Activated CD4-positive, alpha-beta T cell treated with anti-CD3 and anti-CD28 coated beads, Interleukin-2, amount 50 U/mL, for 4 hours (primary cell): ENCODE data around the gene FBLN2.

Experiments
- DNase-seq, 2 experiments: peaks; one replicate each; pipeline ENCODE4 v3.0.0-alpha.2; 2020

FBLN2 gene

DNA sequence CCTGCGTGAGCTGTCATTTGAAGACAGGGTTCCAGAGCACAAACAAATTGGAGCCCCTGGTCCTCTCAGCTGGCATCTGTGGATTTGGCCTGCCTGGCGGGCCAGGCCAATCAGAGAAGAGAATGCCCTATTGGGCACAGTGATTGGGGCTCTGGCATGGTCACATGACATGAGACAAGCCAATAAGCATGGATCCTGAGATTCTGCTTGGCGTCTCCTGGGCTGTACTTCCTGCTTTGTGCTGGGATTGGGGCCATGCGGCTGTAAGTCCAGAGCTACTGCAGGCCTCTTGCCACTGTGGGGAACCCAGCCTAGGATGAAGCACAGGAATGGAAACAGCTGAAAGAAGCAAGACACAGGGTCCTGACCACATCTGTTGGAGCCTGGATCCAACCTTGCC is 121.4 kb downstream of the FBLN2 start:
- no peak for DNase-seq

DNA sequence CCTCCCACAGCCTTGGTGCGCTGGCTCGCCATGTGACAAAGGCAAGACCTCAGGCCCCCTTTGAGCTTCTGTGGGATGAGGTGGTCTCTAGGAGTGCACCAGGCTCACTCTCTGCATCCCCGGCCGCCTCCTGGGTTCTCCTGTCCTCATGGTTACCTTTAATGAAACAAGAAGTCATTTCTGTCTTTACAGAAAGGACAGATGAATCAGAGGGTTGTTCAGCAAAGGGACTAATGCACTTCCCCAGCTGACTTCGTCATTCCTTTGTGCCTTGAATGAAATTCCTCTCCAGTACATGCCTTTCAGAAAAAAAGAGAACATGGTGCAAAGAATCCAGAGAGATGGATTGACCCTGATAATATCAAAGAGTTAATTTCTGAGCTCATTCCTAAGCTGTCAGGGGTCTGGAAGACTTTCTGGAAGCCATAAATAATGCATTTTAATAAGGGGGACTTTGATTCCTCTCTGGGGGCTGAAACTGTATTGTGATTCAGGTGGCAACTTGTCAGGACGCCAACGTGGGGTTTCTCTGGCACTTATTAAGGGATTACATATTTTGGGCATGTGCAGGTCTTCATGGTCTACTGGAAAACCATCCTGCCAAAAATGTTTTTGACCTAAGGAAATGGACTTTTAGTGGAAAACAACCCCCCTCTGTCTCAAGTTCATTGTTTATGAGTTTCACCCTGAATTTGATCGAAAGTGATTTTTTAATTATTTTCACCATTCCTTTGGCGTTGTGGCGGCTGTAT is 122.7 kb downstream of the FBLN2 start:
- no peak for DNase-seq

DNA sequence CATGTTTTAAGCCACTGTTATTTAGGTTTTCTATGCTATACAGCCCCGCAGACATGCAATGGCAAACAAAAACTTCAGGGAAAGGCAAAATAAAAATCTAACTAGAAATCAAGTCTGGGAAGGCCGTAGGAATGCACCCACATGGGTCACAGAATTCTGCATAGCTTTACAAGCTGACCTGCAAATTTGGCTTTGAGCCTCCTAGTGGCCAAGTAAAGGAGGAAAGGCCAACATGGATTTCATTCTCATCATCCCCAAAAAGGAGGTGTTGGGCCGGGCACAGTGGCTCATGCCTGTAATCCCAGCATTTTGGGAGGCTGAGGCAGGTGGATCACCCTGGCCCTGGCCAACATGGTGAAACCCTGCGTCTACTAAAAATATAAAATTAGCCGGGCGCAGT is 124.3 kb downstream of the FBLN2 start:
- DNase-seq = no peak

DNA sequence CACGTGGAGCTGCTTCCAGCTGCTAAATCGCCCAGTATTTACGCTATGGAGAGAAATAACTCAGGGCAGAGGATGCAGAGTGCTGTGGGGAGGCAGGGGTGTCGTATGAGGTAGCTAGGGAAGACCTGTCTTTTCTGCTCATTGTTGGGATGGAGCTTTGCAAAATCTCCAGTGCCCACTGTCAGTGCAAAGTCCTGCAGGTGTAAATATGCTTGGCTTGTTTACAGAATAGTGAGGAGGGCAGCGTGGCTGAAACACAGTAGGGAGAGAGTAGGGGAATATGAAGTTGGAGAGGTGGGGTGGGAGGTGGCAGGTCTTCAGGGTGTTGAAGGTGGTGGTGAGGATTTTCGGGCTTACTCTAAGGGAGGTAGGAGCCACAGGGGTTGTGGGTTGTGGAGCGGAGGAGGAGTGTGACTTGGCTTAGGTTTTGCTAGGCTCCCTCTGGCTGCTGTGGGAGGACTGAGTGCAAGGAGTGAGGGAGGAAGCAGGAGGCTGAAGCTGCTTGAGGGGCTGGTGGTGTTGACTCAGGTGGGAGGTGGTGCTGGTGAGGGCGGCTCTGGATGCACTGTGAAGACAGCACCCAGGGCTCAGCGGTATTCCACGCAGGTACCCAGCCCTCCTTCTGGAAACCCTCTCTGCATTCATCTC is 125.7 kb downstream of the FBLN2 start:
- no peak for DNase-seq

DNA sequence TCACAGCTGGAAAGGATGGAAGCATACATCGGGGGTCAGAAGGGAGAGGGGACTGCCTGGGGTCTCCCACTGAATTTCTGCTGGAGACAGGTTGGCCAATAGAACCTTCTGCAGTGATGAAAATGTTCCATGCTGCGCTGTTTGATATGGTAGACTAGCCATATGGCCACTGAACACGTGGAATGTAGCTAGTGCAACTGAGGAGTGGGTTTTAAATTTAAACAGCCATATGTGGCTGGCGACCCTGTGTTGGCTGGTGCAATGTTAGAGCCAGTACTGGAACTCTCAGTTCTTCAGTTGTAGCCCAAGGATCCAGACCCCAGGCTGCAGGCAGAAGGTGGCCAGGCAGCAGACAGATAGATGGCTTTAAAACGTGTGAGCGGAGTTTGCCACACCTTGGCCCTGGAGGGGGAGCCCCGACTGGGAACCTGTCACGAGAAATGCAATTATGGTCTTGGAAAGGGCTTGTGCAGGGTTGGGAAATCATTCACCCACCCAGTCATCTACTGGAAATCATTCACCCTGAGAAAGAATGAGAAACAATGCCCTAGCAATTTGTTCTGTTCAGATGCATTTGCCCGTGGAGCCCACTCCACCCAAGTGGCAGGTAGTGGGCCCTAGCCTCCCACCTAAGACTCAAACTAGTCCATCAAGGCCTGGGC is 127.6 kb downstream of the FBLN2 start:
- no peak for DNase-seq

DNA sequence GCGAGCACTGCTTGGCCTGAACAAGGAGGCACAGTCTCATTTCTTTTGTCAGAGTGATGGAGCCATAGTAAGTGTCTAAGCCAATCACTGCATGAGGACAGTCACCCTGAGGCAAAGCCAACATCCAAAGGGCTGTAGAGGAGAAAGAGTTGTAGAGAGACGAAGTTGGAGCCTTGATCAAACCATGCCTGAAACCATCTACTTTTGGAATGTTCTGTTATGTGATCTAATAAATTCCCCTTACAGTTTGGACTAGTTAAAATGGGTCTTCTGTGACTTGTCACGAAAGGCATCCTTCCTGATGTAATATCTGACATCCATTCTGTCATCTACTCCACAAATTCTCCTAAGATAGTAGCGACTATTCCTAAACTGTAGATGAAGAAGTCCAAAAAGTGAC is 128.3 kb downstream of the FBLN2 start:
- DNase-seq = no peak

DNA sequence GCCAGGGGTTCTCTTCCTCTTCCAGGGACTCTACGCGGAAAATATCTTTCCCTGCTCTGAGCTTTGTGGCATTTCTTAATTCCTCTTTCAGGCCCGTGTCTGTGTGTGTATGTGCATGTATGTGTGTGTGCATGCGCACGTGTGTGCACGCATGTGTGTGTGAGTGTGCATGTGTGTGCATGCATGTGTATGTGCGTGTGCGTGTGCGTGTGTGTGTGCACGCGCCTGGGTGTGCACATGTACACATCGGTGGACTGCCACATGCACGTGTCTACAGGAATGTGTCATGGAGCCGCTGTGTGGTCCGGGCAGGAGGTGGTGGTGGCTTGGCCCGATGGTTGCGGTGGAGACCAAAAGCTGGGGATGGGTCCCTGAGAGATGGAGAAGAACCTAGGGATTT is 133.0 kb downstream of the FBLN2 start:
- DNase-seq = no peak

DNA sequence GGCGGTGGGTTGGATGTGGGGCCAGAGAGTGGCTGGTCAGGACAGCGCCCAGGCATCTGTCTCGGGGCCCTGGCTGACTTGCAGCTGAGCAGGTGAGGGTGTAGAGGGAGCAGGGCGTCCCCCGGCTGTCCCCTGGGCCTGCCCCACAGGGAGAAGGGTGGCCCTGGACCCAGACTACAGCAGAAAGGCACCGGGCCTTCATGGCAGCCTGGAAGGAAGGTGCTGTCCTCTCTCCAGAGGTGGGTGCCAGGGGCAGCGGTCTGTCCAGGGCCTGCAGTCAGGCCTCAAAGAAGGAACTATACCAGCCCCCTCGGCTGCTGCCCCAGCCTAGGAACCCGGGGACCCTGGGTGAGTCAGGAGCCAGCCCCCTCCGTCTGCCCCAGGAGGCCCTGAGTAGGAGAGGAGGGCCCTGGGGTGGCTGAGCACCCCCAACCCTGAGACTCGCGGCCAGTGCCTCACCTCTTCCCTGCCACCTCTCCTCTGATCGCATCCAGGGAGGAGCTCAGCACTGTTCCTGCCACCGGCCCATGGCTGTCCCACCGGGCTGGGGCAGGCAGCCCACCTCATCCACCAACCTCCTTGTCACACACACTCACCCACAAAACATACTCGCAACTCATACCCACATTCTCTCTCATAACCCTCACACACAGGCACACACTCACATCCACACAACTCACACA is 133.5 kb downstream of the FBLN2 start:
- DNase-seq = no peak

DNA sequence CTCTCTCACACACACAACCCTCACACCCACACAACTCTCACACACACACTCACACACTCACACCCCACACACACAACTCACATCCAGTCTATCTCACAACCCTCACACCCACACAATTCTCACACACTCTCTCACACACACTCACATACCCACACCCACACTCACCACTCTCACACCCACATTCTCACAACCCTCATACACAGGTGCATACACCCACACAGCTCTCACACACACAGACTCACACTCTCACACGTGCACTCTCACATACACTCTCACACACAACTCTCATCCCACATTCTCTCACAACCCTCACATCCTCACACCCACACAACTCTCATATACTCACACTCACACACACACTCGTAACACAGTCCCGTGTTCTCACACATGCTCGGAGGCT is 134.4 kb downstream of the FBLN2 start:
- no peak for DNase-seq

DNA sequence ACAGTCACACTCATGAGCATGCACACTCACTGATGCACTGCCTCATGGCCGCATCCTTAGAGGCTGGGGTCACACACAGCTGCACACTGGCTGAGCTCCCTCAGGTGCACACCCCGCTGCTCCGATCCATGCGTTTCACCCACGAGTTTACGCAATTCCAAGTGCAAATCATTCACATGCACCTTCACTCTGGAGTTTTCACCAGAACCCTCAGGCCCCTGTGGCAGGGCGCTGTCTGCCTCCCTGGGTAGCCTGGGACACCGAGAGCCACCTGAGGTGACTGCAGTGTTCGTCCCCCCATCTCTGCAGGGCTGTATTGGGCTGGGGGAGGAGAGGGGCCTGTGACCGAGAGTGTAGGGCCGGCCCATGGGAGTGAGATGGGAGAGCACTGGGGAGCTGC is 134.8 kb downstream of the FBLN2 start:
- no peak for DNase-seq

DNA sequence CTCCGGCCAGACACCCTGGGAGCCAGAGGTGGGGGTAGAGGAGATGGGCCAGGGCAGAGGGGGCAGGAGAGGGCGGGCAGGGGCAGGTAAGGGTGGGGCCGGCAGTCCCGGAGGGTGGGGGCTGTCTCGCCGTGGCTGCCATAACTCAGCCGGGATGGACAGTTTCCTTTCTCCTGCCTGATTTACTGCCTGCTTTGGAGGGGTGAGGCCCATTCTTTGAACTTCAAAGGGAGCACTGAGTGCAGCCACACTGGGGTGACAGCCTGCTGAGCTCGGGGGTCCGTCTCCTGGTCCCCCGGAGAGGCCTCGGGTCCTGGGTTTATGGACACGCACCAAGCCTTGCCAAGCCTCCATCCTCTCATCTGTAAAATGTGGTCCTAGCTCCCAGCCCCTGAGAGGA is 135.4 kb downstream of the FBLN2 start:
- no peak for DNase-seq

DNA sequence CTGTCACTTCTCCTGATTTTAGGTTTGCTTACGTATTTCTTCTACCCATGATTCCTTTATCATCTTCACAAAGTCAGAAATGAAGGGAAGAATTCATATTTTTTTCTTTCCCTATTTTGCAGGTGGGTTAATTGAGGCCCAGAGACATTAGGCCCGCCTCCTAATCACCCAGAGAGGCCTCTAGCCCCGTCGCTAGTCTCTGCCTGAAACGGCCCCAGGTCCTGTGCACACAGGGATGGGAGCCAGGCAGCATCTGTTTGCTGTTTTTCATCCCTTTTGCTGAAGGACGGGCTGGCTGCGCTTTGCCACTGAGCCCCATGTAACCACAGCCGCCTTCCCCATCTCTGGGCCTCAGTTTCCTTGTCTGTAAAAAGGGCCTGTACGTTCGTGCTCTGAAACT is 135.9 kb downstream of the FBLN2 start:
- no peak for DNase-seq

DNA sequence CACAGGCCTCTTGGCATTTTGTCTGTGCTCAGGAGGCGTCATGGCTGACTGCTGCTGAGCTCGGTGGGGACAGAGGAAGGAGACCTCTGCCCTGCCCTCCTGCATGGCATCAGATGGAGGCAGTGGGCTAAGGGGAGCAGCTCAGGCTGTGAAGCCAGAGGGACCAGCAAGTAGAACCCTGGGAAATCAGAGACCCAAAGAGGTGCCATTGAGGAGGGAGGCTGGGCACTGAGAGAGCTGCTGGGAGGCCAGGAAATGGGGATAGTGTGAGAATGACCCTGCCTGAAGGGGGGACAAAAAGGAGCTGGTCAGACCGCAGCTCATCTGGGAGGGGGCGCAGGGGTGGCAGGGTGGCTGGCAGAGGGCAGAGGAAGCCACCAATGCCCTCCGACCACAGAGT is 136.8 kb downstream of the FBLN2 start:
- DNase-seq = no peak

DNA sequence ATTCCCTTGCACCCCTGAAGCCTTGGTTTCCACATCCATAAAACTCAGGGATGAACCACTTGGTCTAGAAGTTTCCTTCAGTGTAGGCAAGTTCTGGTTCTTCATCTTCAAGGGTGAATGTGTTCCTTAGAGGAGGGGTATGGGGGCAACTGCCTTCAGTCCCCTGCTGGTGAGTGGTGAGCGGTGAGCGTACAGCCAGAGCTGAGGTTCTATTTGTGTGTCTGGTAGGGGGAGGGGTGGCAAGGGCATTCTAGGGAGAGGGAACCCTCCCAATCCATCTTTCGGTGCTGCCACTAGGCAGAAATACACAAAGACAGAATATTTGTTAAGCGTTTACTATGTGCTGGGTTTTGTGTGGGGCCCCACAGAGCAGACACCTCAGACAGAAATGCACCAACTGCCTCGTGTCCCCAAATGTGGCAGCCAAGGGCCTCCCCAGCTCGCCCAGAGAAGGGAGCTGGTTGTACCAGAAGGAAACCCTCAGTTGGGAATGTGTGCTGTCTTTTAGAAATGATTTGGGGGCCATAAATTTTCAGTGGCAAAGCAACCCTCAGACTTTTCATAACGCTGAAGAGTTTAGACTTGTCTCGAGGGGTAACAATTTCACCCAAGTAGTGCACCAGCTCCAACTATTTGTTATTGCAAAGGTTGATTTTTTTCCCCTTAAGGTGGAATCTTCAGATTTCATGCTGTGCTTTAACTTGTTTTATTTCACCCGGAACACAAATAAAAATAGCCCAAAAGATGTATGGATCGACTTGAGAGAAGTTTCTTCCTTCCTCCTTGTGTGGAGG is 137.6 kb downstream of the FBLN2 start:
- no peak for DNase-seq

DNA sequence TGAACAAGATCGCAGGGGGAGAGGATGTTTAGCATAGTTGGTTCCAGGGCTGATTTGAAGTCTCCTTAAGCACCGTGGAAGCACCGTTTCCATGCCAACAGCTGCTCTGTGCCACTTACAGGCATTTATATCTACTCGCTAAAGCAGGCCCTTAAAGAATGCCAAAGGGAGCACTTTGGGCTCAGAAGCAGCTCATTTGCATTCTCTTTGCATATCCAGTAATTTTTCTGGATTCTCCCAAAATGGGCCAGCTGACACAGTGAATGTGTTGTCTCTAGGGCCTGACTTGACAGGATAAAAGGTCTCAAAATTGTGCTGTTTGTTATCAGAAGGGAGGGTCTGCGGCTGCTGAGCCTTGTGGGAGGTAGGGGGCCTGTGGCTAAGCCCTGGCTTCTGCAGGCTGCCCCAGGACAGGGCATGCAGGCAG is 138.6 kb downstream of the FBLN2 start:
- no peak for DNase-seq
